Right lobe of liver (tissue), 4 donors: ENCODE measurements around the gene ALDH3A2.

Experiments
- CTCF ChIP-seq, 4 donors: fragments of 200-600 bp in 3 of 4; fragments of 450-650 bp in 1 of 4; IDR thresholded peaks; one replicate each; pipeline versions ENCODE4 v1.5.1 to v1.8.0; 2016 to 2022; ENCODE audit warnings: antibody characterized with exemption in 4 of 4, mild to moderate bottlenecking in 2 of 4
- POLR2A ChIP-seq: fragments of 450-650 bp; IDR thresholded peaks from one replicate; pipeline ENCODE4 v1.6.1; 2017; ENCODE audit warnings: antibody characterized with exemption, mild to moderate bottlenecking
- donor health status: DM: no; HTN: no; CAD: no.
- donor health status: DM: no; HTN: no; CAD: no.
- donor health status: DM: no; HTN: yes; CAD: no.

- no peak for TF ChIP-seq CTCF (IDR thresholded peaks at IDR 0.05)
- no peak for TF ChIP-seq POLR2A
Measured at GRCh38 chr17:19661121-19661520, 12.6 kb downstream of the ALDH3A2 start.
